Mucosa of descending colon (tissue), 3 donors: ENCODE measurements around the gene MARCO. TPM values are rescaled to one million over a fixed set of nuclear protein-coding genes. Genes with fewer than 3 reads are reported as not detected.
A peak's percentile ranks its signal among the peaks of the same experiment; 100 is the strongest.

Experiments used
- ATAC-seq: fragments of 200-7000 bp; cut with Tn5 transposase; one replicate; pipeline ENCODE4 v1.9.1; 2020; ENCODE audit warnings: mild to moderate bottlenecking, moderate library complexity
- DNase-seq, 3 donors: peaks; one replicate each; pipeline ENCODE4 v3.0.0-alpha.2; 2020
- H3K36me3 ChIP-seq: fragments of 200-600 bp; one replicate; pipeline ENCODE4 v1.8.0; 2021; ENCODE audit warnings: low read depth, mild to moderate bottlenecking
- H3K4me1 ChIP-seq: fragments of 200-600 bp; one replicate; pipeline ENCODE4 v1.8.0; 2021; ENCODE audit warnings: low read depth, mild to moderate bottlenecking
- H3K4me3 ChIP-seq: fragments of 200-600 bp; one replicate; pipeline ENCODE4 v1.8.0; 2021; ENCODE audit warnings: mild to moderate bottlenecking
- H3K9me3 ChIP-seq: fragments of 200-600 bp; one replicate; pipeline ENCODE4 v1.8.0; 2021; ENCODE audit warnings: mild to moderate bottlenecking
- CTCF ChIP-seq: fragments of 200-600 bp; IDR thresholded peaks from one replicate; pipeline ENCODE4 v1.8.0; 2022; ENCODE audit warnings: antibody characterized with exemption, mild to moderate bottlenecking
- intact Hi-C, 2 donors: fragments of 100-400 bp; cut with DNase I in 1 of 2; cut with micrococcal nuclease in 1 of 2; formaldehyde crosslinking; loops; one replicate each; pipeline versions ENCODE4 v1.11.0 to v1.11.1; 2022; cut with DNase I, micrococcal nuclease
- total RNA-seq, 3 donors: library from RNA; stranded (reverse); fragmentation: NEBNext Ultra II Directional in 2 of 3; extraction: Animal tissue kit (Norgen Biotek cat#: 25700) in 2 of 3; gene quantifications; one replicate each; pipeline versions ENCODE4 v1.2.1 to v1.2.4, GENCODE V29; 2021 to 2023
- donor health status: DM: no; HTN: no; CAD: no; lungs with moderate emphysema.
- donor health status: DM: no; HTN: no; CAD: no.
- donor health status: DM: no; HTN: yes; CAD: no.

The MARCO gene
- total RNA-seq, 3 donors from 2014 or later = 0.69 to 13.3 (median 10.4) TPM

DNA sequence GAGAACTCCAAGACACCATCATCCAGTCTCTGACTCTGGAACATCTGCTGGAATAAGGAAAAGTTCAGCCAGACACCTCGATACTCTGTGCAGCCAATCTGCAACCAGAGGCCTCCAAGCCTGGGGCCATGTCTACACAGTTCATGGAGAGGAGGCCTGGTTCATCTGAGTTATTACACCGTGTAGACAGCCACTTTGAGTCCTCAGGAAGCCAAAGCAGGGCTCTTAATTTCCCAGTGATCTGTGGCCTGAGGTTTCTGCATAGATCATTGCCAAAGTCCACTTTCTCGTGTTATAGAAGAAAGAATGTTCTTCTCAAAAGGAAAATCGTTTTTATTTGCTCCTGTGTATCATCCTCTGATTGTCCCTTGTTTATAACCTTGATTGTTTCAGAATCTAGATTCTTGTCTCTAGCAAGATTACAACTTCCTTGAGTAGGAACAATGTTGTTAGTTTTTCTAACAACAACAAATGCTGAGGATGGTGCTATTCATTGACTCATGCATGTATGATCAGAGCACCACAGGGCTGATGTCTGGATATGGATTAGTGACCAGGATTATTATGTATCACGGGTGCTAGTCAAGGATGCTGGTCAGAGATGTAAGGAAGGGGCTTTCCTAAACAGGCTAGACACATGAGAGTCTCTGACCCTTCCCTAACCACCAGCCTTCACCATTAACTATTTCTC, 30.7 kb upstream of the MARCO start:
- no peak for TF ChIP-seq CTCF
- Histone ChIP-seq H3K4me3 (no peak overlapping the region), H3K9me3 (no peaks in the 10 kb centered on the region), H3K36me3 (no peaks in the 10 kb centered on the region), H3K4me1 (no peaks in the 10 kb centered on the region)
- intact Hi-C loops = no loop called here
- DNase-seq = no peak
- ATAC-seq = peak; percentile 57

- Histone ChIP-seq H3K9me3 (no peaks in the 10 kb centered on the region), H3K4me3 (no peak overlapping the region), H3K4me1 (no peaks in the 10 kb centered on the region), H3K36me3 (no peaks in the 10 kb centered on the region)
- DNase-seq (no peak), ATAC-seq (no peak)
- intact Hi-C loops = no loop called here
- no peak for TF ChIP-seq CTCF
Measured at GRCh38 chr2:118911936-118912335, 30.1 kb upstream of the MARCO start.

DNA sequence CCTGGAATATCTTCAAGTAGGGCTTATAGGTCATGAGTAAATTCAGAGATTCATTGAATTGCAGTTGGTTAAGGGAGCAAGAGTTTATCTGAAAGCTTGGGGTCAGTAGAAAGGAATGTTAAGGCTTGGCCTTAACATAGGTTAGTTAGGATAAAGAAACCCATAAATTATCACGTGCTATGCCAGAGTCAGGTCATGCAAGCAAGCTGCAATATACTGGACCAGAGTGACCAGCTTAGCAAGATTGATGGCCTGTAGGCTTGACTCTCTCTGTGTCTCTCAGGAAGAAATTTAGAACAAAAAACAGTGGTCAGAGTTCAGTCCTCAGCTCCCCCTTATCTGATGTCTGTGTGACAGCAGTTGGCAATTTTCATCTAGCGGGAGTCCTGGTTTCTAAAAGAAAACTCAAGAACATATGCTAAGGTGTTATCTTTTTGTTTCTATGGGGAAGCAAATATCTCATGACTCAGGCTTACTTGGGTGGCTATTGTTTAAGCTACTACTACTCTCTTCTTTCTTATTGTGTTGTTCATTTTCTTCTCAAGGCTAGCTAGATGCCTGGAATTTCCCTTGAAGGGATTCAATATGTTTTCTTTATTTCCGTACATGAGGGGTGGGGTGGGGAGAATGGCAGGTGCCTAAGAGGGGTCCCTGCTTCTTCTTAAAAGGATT, 28.7 kb upstream of the MARCO start:
- H3K9me3 ChIP-seq = no peaks in the 10 kb centered on the region
- DNase-seq = no peak
- H3K36me3 ChIP-seq = no peaks in the 10 kb centered on the region
- ATAC-seq = no peak
- H3K4me1 ChIP-seq = no peaks in the 10 kb centered on the region
- intact Hi-C loops = no loop called here
- no peak overlapping the region for H3K4me3 ChIP-seq
- TF ChIP-seq CTCF = no peak

GRCh38 chr2:118913803-118914645, 28.0 kb upstream of the MARCO start:
- TF ChIP-seq CTCF = no peak
- H3K9me3 ChIP-seq = no peaks in the 10 kb centered on the region
- no peaks in the 10 kb centered on the region for H3K36me3 ChIP-seq
- ATAC-seq (no peak), DNase-seq (no peak)
- no peaks in the 10 kb centered on the region for H3K4me1 ChIP-seq
- intact Hi-C loops = no loop called here
- H3K4me3 ChIP-seq = no peak overlapping the region

DNA sequence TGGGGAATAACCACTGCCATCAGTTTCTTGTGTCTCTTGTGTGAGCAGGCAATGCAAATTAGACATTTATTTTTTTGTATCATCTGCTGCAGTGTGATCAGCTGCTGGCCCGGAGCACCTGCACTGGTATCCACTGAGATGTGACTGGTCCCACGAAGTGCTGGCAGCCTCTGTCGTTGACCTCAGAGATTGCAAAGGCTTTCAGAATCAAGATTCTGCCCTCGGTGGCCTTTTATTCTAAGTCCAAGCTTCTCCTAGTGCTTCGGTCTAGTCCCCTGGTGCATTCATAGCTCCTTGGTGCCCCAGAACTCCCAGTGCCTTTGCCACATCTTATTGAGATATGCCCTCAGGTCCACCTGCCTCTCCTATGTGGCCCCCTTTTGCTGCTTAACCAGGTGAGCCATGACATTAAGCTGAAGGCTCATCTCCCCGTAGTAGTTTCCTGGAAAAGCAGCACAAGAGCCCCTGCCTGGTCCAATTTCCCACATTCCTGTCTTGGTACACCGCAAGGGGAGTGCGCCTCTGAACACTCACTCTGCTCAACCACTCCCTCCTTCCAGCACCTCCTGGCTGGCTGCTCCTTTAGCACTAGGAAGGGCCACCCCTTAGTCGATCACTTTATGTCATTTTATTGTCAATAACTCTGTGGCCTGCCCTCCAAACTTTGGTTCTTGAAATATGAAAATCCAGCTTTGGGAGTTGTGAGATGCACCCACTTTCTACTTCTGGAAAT, 27.1 kb upstream of the MARCO start:
- TF ChIP-seq CTCF = no peak
- no peak for DNase-seq
- Histone ChIP-seq H3K4me1 (no peaks in the 10 kb centered on the region), H3K36me3 (no peaks in the 10 kb centered on the region), H3K4me3 (no peak overlapping the region), H3K9me3 (no peaks in the 10 kb centered on the region)
- intact Hi-C loops = no loop called here
- ATAC-seq = no peak
